Gastrocnemius medialis (tissue), 4 donors: ENCODE results near the gene URAD. TPM values are rescaled to one million over a fixed set of nuclear protein-coding genes. Genes with fewer than 3 reads are reported as not detected.

Source experiments
- ATAC-seq, 2 donors: fragments of 150-250 bp; one replicate each; pipeline ENCODE4 v1.9.1; 2016
- DNase-seq, 2 donors: peaks; one replicate each; pipeline ENCODE4 v3.0.0-alpha.2; 2019
- H3K27ac ChIP-seq, 4 donors: fragments of 200-600 bp; sonication (generic); 1 replicate in 1 of 4; 2 replicates in 3 of 4; pipeline ENCODE4 v1.5.1; 2016 to 2018; ENCODE audit warnings: mild to moderate bottlenecking in 2 of 4, moderate library complexity in 1 of 4
- H3K27me3 ChIP-seq, 3 donors: fragments of 200-600 bp; sonication (generic) in 2 of 3; 1 replicate in 1 of 3; 2 replicates in 2 of 3; pipeline versions ENCODE4 v1.5.1 to v1.6.0; 2016 to 2019; ENCODE audit warnings: mild to moderate bottlenecking in 1 of 3, moderate library complexity in 1 of 3
- H3K36me3 ChIP-seq, 2 donors: fragments of 200-600 bp; sonication (generic) in 1 of 2; one replicate each; pipeline ENCODE4 v1.5.1; 2017 to 2018
- H3K4me1 ChIP-seq, 2 donors: fragments of 200-600 bp; sonication (generic) in 1 of 2; one replicate each; pipeline ENCODE4 v1.5.1; 2016 to 2017; ENCODE audit warnings: mild to moderate bottlenecking in 2 of 2
- H3K4me3 ChIP-seq, 4 donors: fragments of 200-600 bp; sonication (generic) in 3 of 4; 1 replicate in 1 of 4; 2 replicates in 3 of 4; pipeline ENCODE4 v1.5.1; 2016 to 2019; ENCODE audit warnings: mild to moderate bottlenecking in 2 of 4
- H3K9me3 ChIP-seq, 3 donors: fragments of 200-600 bp; sonication (generic) in 2 of 3; 1 replicate in 1 of 3; 2 replicates in 2 of 3; pipeline ENCODE4 v1.5.1; 2016 to 2019
- POLR2A ChIP-seq, 2 donors: fragments of 450-650 bp; IDR thresholded peaks; one replicate each; pipeline ENCODE4 v1.6.1; 2017; ENCODE audit warnings: antibody characterized with exemption in 2 of 2, mild to moderate bottlenecking in 2 of 2, moderate library complexity in 2 of 2
- in situ Hi-C, 4 donors: fragments of 200-750 bp; cut with MboI; loops; one replicate each; pipeline versions ENCODE4 v1.15.0 to v1.8.0; 2017; ENCODE audit warnings: low sequenced_read_pairs in 4 of 4
- intact Hi-C: fragments of 100-400 bp; cut with DNase I; formaldehyde crosslinking; loops from one replicate; pipeline ENCODE4 v1.15.1; 2023; ENCODE audit warnings: low total_unique reads
- total RNA-seq, 4 donors: library from RNA; depleted of rRNA; stranded (reverse); fragments of >200 nt; gene quantifications; one replicate each; pipeline versions ENCODE4 v1.1.0 to v1.2.3, GENCODE V29; 2016
- TF ChIP-seq, protein P1 (sequence below), 5 experiments: fragments of 450-650 bp in 3 of 5; fragments of 200-600 bp in 2 of 5; sonication (generic) in 2 of 5; IDR thresholded peaks in 4 of 5; conservative IDR thresholded peaks in 1 of 5; 1 replicate in 4 of 5; 2 replicates in 1 of 5; pipeline ENCODE4 v1.5.1; 2016 to 2019; ENCODE audit warnings: antibody characterized with exemption in 5 of 5, mild to moderate bottlenecking in 3 of 5, moderate library complexity in 3 of 5

The URAD gene
- total RNA-seq, 4 donors from 2014 or later: not detected

DNA sequence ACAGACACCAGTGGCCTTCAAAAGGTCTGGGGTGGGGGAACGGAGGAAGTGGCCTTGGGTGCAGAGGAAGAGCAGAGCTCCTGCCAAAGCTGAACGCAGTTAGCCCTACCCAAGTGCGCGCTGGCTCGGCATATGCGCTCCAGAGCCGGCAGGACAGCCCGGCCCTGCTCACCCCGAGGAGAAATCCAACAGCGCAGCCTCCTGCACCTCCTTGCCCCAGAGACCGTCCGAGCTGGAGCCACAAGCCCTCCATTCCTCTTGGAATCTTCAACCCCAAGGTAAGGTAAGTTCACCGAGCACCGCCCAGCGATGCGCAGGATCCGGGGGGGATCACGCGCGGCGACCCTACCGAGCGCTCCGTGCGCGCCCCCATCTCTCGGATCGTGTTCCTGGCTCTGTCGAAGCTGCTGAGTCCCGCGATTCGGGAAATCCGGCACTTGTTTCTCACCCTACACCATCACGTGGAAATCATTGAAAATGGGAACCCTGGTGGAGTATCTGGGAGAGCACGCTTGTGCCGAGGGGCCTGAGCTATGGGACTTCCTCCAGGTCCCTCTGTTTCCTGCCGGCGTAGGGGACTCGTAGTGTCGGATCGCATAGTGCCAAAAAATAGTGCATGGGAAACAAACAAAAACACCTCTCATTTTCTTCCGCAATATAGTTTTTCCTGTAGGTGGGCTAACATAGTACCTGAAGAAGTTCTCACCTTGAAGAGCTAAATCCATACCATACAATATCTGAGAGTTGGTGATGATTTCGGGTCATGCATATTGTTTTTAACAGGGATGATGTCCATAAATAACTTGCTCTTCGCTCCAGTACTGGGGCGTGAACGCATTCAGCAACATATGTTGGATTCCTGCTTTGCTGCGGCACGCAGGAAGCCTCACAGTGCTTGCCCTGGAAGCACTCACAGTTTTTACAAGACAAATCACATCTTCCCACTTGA lies 59.4 kb downstream of the URAD start:
- no peaks in the 10 kb centered on the region for H3K9me3 ChIP-seq
- in situ Hi-C loops (no loop called here), intact Hi-C loops (no loop called here)
- peaks cover 73 to 88% (median 79%) of the 10 kb centered on the region in 3 donors for H3K27me3 ChIP-seq
- H3K4me3 ChIP-seq: no peak overlapping the region
- no peak for DNase-seq
- ATAC-seq: no peak
- H3K4me1 ChIP-seq: no peaks in the 10 kb centered on the region
- no peaks in the 10 kb centered on the region for H3K36me3 ChIP-seq
- no peak overlapping the region for H3K27ac ChIP-seq
- TF ChIP-seq POLR2A (IDR thresholded peaks at IDR 0.05): no peak
- TF ChIP-seq, protein P1, sequence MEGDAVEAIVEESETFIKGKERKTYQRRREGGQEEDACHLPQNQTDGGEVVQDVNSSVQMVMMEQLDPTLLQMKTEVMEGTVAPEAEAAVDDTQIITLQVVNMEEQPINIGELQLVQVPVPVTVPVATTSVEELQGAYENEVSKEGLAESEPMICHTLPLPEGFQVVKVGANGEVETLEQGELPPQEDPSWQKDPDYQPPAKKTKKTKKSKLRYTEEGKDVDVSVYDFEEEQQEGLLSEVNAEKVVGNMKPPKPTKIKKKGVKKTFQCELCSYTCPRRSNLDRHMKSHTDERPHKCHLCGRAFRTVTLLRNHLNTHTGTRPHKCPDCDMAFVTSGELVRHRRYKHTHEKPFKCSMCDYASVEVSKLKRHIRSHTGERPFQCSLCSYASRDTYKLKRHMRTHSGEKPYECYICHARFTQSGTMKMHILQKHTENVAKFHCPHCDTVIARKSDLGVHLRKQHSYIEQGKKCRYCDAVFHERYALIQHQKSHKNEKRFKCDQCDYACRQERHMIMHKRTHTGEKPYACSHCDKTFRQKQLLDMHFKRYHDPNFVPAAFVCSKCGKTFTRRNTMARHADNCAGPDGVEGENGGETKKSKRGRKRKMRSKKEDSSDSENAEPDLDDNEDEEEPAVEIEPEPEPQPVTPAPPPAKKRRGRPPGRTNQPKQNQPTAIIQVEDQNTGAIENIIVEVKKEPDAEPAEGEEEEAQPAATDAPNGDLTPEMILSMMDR (IDR thresholded peaks at IDR 0.05 in 4 of 5, conservative IDR thresholded peaks at IDR 0.05 in 1 of 5): no peak

DNA sequence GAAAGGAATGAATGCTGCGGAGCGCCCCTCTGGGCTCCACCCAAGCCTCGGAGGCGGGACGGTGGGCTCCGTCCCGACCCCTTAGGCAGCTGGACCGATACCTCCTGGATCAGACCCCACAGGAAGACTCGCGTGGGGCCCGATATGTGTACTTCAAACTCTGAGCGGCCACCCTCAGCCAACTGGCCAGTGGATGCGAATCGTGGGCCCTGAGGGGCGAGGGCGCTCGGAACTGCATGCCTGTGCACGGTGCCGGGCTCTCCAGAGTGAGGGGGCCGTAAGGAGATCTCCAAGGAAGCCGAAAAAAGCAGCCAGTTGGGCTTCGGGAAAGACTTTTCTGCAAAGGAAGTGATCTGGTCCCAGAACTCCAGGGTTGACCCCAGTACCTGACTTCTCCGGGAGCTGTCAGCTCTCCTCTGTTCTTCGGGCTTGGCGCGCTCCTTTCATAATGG lies 60.1 kb downstream of the URAD start:
- TF ChIP-seq POLR2A (IDR thresholded peaks at IDR 0.05): no peak
- TF ChIP-seq, protein P1 (IDR thresholded peaks at IDR 0.05 in 4 of 5, conservative IDR thresholded peaks at IDR 0.05 in 1 of 5): no peak
- peaks cover 80 to 90% (median 86%) of the 10 kb centered on the region in 3 donors for H3K27me3 ChIP-seq
- H3K9me3 ChIP-seq: no peaks in the 10 kb centered on the region
- in situ Hi-C loops (no loop called here), intact Hi-C loops (no loop called here)
- no peak overlapping the region for H3K27ac ChIP-seq
- no peak for ATAC-seq
- no peak overlapping the region for H3K4me3 ChIP-seq
- no peak for DNase-seq
- H3K36me3 ChIP-seq: no peaks in the 10 kb centered on the region
- H3K4me1 ChIP-seq: no peaks in the 10 kb centered on the region

Other genes with a start within 250 kb of the URAD start
- gene GSX1, start 196.2 kb downstream of the URAD start, total RNA-seq: not detected
- gene PDX1, start 68.7 kb downstream of the URAD start, total RNA-seq: not detected
- under 1 TPM in 1 of 4 donors, not detected in 3; 0.56 TPM for gene CDX2, start 19.4 kb downstream of the URAD start, total RNA-seq
- gene FLT3, start 111.9 kb upstream of the URAD start, total RNA-seq: under 1 TPM; 0.22 to 0.92 (median 0.37) TPM
- gene PAN3, start 149.9 kb upstream of the URAD start, total RNA-seq: 10 to 100 TPM in 2 of 4 donors, 1 to 10 TPM in 2; 5.5 to 14.7 (median 9.4) TPM